ENCODE results near the gene C1QB.

C1QB gene

GRCh38 chr1:22618056-22618455, 35.0 kb upstream of the C1QB start:
- H3K27me3 ChIP-seq (ENCODE audit: low read depth, low read length), result no peaks in the 10 kb centered on the region; the same call in 1 of the 2 replicates
- H3K9ac ChIP-seq (ENCODE audit: low read length), result no peak overlapping the region

GRCh38 chr1:22619252-22619651, 33.8 kb upstream of the C1QB start:
- Histone ChIP-seq H3K27ac (ENCODE audit: low read length) (no peak overlapping the region), H3K4me3 (ENCODE audit: low read length) (no peak overlapping the region), H3K4me2 (ENCODE audit: low read length) (no peak overlapping the region), H3K9me3 (ENCODE audit: insufficient read depth, low read length) (no peaks in the 10 kb centered on the region), H2AFZ (ENCODE audit: low read depth, low read length) (no peak overlapping the region), H4K20me1 (ENCODE audit: insufficient read depth, low read length) (no peaks in the 10 kb centered on the region), H3K36me3 (replicated peaks; ENCODE audit: low read depth, low read length) (no peaks in the 10 kb centered on the region), H3K4me1 (ENCODE audit: low read length) (no peaks in the 10 kb centered on the region), H3K27me3 (ENCODE audit: low read depth, low read length) (no peaks in the 10 kb centered on the region; the same call in 1 of the 2 replicates), H3K9ac (ENCODE audit: low read length) (no peak overlapping the region), H3K79me2 (ENCODE audit: low read length) (no peaks in the 10 kb centered on the region)
- TF ChIP-seq EZH2phosphoT487 (IDR thresholded peaks at IDR 0.05; ENCODE audit: low read depth), result no peak
- no peak for TF ChIP-seq CTCF (IDR thresholded peaks at IDR 0.05; ENCODE audit: low read depth, low read length)

More at GRCh38 chr1:22618056-22618455, 35.0 kb upstream of the C1QB start:
- Histone ChIP-seq H3K4me2 (ENCODE audit: low read length) (no peak overlapping the region), H2AFZ (ENCODE audit: low read depth, low read length) (no peak overlapping the region), H3K27ac (ENCODE audit: low read length) (no peak overlapping the region), H4K20me1 (ENCODE audit: insufficient read depth, low read length) (no peaks in the 10 kb centered on the region), H3K4me3 (ENCODE audit: low read length) (no peak overlapping the region), H3K79me2 (ENCODE audit: low read length) (no peaks in the 10 kb centered on the region), H3K36me3 (replicated peaks; ENCODE audit: low read depth, low read length) (no peaks in the 10 kb centered on the region), H3K4me1 (ENCODE audit: low read length) (no peaks in the 10 kb centered on the region), H3K9me3 (ENCODE audit: insufficient read depth, low read length) (no peaks in the 10 kb centered on the region)
- TF ChIP-seq CTCF (IDR thresholded peaks at IDR 0.05; ENCODE audit: low read depth, low read length) (no peak), EZH2phosphoT487 (IDR thresholded peaks at IDR 0.05; ENCODE audit: low read depth) (no peak)

GRCh38 chr1:22619798-22620197, 33.2 kb upstream of the C1QB start:
- Histone ChIP-seq H3K9me3 (ENCODE audit: insufficient read depth, low read length) (no peaks in the 10 kb centered on the region), H2AFZ (ENCODE audit: low read depth, low read length) (no peak overlapping the region), H3K4me1 (ENCODE audit: low read length) (no peaks in the 10 kb centered on the region), H3K27ac (ENCODE audit: low read length) (no peak overlapping the region), H3K9ac (ENCODE audit: low read length) (no peak overlapping the region), H3K36me3 (replicated peaks; ENCODE audit: low read depth, low read length) (no peaks in the 10 kb centered on the region), H3K79me2 (ENCODE audit: low read length) (no peaks in the 10 kb centered on the region), H3K4me3 (ENCODE audit: low read length) (no peak overlapping the region), H3K4me2 (ENCODE audit: low read length) (no peak overlapping the region), H4K20me1 (ENCODE audit: insufficient read depth, low read length) (no peaks in the 10 kb centered on the region), H3K27me3 (ENCODE audit: low read depth, low read length) (no peaks in the 10 kb centered on the region; the same call in 1 of the 2 replicates)
- TF ChIP-seq EZH2phosphoT487 (IDR thresholded peaks at IDR 0.05; ENCODE audit: low read depth), result no peak
- no peak for TF ChIP-seq CTCF (IDR thresholded peaks at IDR 0.05; ENCODE audit: low read depth, low read length)

- TF ChIP-seq CTCF (IDR thresholded peaks at IDR 0.05; ENCODE audit: low read depth, low read length) (no peak), EZH2phosphoT487 (IDR thresholded peaks at IDR 0.05; ENCODE audit: low read depth) (no peak)
- no peaks in the 10 kb centered on the region for H4K20me1 ChIP-seq (ENCODE audit: insufficient read depth, low read length)
- no peaks in the 10 kb centered on the region for H3K9me3 ChIP-seq (ENCODE audit: insufficient read depth, low read length)
- H3K4me2 ChIP-seq (ENCODE audit: low read length), result no peak overlapping the region
- H3K36me3 ChIP-seq (replicated peaks; ENCODE audit: low read depth, low read length), result no peaks in the 10 kb centered on the region
- no peak overlapping the region for H2AFZ ChIP-seq (ENCODE audit: low read depth, low read length)
- H3K27ac ChIP-seq (ENCODE audit: low read length), result no peak overlapping the region
- no peaks in the 10 kb centered on the region for H3K27me3 ChIP-seq (ENCODE audit: low read depth, low read length)
- no peaks in the 10 kb centered on the region for H3K79me2 ChIP-seq (ENCODE audit: low read length)
- H3K9ac ChIP-seq (ENCODE audit: low read length), result no peak overlapping the region
- H3K4me3 ChIP-seq (ENCODE audit: low read length), result no peak overlapping the region
- H3K4me1 ChIP-seq (ENCODE audit: low read length), result no peaks in the 10 kb centered on the region
Measured at GRCh38 chr1:22621761-22622160, 31.3 kb upstream of the C1QB start.
